GM15510 (cell line): ENCODE results near the gene SLC17A9.
A peak's percentile ranks its signal among the peaks of the same experiment; 100 is the strongest.

Source experiments
- POLR2A ChIP-seq: IDR thresholded peaks from 3 replicates; pipeline ENCODE4 v1.6.1; 2011; ENCODE audit warnings: borderline replicate concordance; ENCODE audit not compliant: insufficient read length; ENCODE audit errors: extremely low read depth

Gene SLC17A9

DNA sequence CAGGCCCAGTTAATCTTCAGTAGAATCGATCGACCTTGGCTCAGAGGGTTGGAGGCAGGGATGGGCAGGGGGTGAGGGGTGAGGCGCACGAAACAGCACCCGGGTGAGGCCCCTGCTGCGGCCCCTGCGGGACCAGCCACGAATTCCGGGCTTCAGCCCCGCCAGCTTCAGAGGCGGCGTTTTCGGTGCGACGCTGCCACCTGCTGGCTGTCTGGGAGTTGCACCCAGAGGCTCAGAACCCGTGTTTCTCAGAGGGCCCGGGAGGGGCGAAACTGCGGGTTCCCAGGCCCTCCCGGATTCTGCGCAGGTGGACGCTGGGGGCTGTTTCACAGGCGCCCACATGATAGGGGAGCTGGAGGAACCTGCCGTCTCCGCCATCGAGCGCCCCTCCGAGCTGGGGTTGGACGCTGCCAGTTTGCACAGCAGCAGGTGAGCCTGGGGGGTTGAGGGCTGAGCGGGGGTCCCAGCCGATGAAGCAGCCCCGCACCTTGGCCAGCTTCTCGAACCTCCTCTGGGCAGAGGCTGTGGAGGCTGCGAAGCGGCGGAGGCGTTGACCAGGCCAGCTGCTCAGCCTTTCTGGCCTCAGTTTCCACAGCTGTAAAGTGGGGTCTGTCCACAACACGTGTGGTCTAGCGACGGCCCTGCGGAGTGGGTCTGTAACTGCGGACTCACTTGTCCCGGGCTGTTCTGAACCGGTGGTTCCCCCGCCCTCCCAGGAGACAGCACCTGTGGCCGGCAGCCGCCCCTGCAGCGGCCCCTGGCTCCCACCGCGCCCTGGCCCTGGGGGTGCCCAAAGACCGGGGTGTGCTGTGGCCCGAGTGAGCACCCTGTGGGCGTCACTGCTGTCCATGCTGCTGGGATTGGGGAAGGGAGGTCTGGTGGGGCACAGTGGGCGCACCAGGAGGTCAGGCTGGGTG lies 56.8 kb downstream of the SLC17A9 start:
- TF ChIP-seq POLR2A = peak; percentile 52

DNA sequence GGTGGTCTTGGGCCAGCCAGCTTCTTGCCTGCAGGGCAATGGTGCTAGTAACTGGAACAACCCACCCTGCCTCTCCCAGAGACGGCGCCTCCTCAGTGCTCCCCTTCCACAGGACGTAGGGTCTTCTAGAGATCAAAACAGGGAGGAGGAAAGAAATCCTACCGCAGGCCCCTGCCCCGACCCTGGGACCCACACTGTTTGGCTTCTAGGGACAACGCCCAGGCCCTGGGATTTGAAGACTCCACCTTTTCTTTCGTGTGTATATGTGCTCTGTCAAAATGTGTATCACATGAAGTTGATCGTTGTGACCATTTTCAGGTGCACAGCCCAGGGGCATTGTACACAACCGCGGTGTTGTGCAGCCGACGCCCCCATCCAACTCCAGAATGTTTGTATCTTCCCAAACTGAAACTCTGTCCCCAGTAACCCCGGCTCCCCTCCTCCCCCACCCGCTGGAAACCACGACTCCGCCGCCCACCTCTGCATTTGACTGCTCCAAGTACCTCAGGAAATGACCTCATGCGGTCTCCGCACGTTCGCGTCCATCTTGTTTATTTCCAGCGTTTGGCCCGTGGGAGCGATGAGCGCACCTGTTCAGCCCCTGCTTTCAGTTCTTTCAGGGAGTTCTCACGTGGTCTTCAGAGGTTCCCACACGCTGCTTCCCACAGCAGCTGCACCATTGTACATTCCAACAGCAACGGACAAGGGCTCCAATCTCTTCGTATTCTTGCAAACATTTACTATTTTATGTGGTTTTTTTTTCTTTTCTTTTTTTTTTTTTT lies 57.7 kb downstream of the SLC17A9 start:
- peak; percentile 36 for TF ChIP-seq POLR2A

DNA sequence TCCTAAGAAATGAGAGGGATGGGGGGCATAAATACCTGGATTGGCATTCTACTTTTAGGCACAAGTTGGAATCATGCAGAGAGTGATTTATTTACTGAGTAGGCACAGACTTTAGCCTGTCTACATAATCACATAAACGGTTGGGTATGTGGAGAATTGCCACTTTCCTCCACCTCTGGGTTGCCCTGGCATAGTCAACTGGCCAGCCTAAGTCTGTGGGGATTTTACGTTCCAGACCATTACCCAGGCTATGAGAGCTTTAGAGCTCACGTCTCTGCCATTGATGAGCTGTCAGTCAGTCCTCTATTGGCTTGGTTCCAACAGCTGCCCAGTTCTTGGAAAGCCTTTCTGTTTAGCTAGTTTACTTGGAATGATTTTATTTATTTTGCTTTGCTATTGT lies 59.3 kb downstream of the SLC17A9 start:
- TF ChIP-seq POLR2A = no peak

DNA sequence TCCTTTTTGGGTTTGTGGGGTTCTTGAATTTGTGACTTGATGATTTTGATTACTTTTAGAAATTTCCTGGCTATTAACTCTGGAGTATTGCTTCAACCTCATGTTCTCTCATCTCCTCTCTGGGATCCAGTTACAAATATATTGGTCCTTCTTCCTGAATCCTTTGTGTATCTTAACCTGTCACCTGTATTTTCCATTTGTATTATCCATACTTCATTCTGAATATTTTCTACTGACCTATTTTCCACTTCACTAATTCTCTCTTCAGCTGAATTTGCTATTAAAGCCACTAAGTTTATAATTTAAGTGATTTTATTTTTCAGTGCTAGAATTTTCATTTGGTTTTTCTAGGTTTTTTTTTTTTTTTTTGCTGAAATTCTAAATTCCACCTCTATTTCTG lies 60.7 kb downstream of the SLC17A9 start:
- TF ChIP-seq POLR2A = no peak

DNA sequence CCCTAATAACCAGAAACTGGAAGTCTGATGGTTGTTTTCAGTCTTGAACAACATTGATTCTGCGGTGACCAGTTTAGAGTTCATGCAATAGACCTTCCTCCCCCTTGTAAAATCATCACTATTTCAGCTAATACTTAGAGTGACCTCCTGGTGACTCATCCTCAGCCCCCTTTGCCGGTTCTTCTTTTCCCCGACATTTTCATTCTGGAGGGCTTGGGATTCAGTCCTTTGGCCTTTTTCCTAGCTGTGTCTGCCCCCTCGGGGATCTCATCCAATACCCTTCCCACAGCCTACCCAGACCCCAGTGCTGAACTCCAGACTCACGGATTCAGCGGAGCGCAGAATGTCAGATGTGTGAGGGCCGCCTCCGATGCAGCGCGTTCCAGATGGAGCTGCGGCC lies 61.8 kb downstream of the SLC17A9 start:
- TF ChIP-seq POLR2A = no peak

DNA sequence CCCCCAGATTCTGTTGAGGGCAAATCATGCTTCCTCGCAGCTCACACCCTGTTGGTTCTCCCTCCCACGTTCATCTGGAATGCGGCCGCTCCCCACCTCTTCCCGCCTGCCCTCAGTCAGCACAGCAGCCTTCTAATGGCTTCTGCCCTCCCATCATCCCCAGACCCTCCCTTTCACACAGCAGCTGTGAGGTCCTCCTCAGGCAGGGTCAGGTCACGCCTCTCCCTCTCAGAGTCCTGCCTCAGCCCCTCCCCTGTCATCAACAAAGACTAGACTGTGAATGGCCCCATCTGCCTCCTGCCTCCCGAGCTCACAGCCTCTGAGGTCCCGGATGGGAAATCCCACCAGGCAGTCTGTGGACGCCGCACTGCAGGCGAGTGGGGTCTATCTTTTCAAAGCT lies 62.2 kb downstream of the SLC17A9 start:
- no peak for TF ChIP-seq POLR2A

DNA sequence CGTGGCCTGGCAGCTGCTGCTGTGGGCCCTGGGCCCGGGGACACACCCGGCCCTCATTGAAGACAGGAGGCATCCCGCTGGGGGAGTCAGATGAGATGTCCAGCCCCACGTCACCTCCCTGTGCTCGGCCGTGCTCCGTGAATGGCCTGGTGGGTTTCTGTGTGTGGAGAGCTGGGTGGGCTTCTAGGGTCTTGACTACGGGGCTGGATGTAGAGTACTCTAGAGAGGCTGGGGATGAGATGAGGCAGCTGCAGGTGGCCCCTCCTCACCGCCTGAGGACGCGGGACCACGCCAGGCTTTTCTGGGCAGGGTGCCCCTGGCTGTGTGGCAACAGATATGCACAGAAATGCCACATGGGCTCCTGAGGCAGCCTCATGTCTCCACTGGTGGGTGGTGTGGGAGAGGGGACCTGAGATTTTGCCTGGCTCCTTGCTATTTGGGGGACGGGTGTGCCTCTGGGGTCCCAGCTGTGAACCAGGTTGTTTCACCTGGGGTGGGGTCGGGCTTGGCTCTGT lies 62.7 kb downstream of the SLC17A9 start:
- no peak for TF ChIP-seq POLR2A

DNA sequence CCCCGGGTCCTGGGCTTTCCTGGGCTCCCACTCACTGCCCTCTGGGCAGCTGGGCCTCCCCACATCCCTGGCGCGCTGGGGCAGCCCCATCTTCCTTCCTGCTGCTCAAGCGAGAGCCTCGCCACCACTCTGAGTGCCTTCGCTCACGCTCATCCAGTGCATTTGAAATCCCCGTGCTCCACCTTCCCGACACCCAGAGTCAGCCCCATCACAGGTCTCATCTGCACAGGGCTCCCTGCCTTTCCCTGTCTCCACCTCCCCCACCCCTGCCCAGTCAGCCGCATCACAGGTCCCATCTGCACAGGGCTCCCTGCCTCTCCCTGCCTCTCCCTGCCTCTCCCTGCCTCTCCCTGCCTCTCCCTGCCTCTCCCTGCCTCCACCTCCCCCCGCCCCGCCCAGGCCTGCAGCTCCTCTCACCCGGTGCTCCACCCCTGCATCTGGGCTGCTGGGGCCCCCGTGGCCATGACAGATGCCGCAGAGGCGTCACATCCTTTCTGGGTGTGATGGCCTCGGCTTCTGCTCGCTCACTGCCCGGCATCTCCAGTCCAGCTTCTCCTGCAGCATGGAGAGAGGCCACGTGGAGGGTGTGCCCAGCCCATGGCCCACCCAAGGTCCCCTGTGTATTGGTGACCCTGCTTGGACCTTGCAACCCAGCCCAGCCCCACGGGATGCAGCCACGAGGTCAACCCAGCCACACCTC lies 63.3 kb downstream of the SLC17A9 start:
- no peak for TF ChIP-seq POLR2A

DNA sequence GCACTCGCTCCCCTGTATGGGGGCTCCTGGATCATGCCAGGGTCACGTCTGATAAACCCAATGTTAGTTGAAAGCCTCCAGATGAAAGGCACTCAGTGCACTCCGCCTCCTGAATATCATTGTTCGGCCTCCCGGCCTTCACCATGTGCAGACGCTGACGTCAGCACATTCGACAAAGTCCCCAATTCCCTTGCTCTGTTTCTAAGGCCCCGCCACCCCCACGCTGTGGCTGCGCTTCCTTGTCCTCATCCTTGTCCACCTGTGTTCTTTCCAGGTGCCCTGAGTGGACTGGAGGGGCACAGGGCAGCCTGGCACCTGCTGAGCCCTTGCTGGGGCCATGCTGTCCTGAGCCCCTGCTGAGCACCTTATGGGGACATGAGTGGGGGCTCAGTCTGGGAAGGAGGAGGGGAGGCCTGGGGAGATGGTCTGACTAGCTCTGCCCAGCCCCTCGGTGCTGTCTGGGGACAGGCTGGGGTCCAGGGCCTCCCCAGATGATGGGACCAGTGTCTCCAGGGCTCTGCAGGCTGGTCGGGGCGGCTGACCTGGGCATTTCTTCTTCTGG lies 64.1 kb downstream of the SLC17A9 start:
- TF ChIP-seq POLR2A = no peak

DNA sequence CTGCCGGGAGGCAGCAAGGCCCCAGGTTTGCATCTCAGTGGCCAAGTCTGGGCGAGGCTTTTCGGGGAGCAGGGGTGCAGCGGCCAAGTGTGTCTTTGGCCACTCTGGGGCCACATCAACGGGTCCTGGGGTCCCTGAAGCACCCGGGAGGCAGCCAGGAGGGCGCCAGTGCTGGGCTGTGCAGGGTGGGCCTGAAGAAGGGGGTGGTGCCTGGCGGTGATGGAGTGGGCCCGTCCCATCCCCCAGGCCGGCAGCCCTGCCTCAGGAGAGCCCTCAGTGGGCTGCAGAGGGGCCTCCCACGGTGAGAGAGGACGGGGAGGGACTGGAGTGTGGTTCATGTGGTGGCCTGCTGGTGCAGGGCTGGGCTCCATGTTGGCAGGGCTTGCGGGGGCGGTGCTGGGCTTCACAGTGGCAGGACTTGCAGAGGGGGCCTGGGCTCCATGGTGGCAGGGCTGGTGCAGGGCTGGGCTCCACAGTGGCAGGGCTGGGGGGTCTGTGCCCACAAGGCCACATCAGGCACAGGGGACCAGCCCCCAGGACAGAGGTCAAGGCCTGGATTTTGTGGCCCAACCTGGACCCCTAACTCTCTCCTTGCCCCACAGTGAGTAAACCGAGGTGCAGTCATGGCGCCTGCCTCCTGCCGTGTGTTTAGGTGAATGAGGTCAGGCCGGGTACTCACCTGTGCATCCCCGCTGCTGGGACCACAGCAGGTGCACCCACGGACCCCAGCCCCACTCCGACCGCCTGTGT lies 64.7 kb downstream of the SLC17A9 start:
- TF ChIP-seq POLR2A = no peak

DNA sequence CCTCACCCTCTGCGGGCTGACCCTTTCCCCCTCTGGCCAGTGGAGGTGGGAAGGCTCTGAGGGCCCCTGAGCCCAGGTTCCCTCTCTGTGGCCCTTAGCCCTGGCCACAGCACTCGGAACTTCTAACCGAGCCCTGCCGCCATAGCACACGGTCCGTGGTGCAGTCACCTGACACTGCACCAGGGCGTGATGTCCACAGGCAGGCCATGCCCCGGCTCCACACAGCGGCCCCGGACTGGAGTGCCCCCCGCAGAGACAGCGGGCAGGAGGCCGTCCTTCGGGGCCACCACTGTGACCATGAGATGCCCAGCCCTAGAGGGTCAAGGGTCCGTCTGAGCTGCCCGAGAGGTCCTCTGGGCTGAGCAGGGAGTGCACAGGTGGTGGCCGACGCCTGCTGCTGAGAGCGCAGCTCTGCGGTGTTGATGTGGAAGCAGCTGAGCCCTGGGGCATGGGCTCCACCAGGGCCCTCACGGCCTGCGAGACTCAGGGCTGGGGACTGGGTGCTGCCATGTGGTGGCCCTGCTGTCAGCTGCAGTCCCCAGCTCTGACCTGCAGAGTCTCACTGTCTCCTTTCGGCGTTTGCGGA lies 65.4 kb downstream of the SLC17A9 start:
- no peak for TF ChIP-seq POLR2A
